HG02571 (cell line): ENCODE data around the gene TNFRSF1B.

Experiments
- ATAC-seq: cut with Tn5 transposase; IDR thresholded peaks from one replicate; pipeline ENCODE4 v1.9.1; 2021; ENCODE audit warnings: mild to moderate bottlenecking, moderate library complexity; ENCODE audit not compliant: unreplicated experiment

The TNFRSF1B gene

DNA sequence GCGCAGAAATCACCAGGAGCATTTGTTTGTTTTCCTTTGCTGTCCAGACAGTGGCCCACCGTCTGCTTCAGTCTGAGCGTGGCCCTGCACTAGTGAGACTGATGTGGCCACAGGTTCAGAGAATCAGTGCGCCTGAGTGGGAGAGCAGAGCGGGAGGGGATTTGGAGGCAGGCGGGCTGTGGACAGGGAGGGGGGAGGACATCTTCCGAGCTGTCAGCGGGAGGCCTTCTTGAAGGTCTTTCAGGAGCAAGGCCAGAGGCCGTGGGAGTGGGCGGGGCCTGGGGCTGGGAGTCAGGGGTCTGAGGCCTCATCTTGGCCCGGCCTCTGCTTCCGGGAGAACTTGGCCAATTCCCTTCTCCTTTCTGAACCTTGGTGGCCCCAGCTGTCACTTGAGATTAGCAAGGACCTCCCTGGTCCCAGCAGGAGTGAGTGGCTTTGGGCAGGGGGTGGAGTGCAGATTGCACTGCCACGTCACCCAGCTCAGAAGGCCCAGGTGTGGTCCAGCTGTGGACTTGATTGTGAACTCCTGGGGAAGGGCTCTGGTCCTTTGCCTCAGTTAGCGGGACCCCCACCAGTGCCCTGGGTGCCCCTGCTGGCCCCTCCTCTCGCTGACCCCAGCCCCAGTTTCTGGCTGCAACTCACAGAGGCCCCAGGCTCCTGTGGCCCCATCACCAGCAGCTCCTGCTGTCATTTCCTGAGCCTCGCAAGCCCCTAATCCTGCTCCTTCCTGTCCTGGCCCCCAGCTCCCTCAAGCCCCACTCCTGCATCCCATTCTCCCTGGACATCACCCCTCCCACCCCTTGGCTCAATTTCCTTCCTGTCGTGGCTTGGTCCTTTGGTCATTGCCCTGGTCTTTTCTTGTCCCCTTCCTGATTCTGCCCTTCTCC lies 8.4 kb downstream of the TNFRSF1B start:
- no peak for ATAC-seq

DNA sequence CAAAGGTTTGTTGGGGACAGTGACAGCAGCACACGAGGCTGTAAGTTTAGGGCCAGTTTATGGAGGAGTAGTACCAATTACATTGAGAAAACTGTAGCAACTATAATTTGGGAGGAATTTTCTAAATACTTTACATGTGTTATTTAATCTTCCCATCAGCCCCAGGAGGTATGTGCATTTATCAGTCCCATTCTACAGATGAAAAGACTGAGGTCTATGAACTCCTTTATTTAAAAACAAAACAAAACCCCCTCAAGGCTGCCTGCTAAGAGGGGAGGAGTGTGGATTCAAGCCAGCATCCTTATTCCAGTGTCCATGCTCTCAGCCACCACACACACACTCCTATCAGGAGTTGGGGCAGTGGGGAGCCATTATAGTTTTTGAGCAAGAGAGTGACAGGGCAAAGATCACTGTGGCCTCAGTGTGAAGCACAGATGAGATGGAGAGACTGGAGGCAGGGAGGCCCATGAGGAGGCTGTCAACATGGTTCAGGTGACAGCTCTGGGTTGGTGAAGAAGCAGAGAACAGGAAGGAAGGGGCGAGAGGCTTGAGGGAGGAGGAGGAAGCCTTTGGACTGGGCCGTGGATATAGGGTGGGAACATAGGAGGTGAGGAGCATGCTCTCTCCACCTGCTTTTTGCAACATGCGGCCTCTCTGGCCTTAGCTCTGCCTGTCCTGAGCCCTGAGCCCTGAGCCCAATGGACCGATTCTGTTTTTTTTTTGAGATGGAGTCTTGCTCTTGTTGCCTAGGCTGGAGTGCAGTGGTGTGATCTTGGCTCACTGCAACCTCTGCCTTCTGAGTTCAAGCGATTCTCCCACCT lies 9.7 kb downstream of the TNFRSF1B start:
- no peak for ATAC-seq

DNA sequence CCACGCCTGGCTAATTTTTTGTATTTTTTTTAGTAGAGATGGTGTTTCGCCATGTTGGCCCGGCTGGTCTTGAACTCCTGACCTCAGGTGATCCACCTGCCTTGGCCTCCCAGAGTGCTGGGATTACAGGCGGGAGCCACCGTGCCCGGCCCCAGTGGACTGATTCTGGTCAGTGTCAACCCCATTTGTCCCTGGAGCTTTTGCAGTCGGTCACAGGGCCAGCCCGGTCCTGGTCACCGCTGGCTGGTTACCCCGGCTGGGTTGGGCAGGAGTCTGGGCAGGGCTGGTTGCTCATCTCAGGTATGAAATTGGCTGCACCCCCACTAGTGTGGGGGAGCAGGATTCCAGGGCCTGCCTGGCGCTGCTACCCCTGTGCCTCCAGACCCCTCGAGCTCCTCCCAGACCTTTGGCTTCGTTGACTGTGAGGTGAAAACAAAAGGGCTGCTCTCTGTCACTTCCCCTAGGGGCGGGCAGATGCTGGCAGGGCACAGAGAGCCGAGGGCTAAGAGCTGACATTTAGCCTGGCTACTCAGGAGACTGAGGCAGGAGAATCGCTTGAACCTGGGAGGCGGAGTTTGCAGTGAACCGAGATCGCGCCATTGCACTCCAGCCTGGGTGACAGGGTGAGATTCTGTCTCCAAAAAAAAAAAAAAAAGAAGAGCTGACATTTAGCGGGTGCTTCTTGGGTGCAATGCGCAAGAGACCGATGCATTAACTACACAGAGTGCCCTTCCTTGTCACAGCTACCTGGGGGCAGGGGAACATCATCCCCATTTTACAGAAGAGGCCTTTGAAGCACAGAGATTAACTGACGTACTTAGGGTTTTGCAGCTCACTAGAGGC lies 10.6 kb downstream of the TNFRSF1B start:
- no peak for ATAC-seq

DNA sequence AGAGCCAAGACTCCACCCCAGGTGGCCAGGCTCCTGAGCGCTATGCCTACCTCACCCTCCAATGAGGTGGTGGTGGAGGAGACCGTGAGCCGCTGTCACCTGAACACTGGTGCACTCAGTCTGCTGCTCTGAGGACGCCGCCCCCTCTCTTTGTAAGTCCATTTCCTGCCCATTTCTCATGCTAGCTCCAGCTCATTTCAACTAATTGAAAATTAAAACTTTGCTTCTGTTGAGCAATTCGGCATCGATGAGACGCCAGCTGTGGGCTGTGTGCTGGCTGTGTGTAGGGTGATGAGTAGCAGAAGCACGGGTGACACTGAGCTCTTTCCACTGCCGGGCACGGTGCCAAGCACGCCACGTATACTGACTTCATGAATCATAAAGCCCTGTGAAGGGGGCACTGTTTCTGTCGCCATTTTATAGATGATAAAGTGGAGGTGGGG lies 11.2 kb downstream of the TNFRSF1B start:
- ATAC-seq = no peak

DNA sequence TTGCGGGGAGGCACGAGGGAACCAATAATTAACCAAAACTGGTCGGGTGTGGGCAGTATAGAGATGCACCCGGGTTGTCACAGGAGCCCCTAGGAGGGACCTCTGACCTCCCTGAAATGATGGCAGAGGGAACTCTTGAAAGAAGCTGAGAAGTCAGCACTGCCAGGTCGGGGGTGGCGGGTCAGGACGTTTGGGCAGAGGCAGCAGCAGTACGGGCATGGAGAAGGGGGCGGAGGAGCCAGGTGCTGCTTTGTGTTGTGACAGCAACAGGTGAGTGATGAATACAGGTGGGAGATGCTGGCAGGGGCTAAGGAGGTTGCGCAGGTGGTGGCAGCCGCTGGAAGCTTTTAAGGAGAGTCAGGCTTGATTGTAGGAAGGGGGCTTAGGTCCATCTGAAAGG lies 11.7 kb downstream of the TNFRSF1B start:
- ATAC-seq = no peak

DNA sequence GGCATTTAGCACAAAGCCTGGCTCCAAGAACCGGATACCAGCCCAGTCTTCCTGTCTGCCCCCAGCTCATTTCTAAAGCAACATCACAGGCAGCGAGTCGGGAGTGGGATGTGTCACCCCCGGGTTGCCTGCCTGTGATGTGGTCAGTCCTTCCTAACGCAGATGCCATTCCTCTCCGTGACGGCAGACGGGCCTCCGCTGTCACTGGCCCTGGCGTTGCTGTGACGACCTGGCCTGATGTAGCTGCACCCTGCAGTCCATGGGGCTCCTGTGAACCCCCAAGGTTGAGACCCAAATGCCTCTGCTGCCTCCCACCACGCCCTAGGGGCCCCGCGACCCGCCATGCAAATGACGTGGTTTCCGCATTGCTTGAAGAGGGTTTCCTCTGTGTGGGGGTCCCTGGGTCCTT lies 12.3 kb downstream of the TNFRSF1B start:
- no peak for ATAC-seq

DNA sequence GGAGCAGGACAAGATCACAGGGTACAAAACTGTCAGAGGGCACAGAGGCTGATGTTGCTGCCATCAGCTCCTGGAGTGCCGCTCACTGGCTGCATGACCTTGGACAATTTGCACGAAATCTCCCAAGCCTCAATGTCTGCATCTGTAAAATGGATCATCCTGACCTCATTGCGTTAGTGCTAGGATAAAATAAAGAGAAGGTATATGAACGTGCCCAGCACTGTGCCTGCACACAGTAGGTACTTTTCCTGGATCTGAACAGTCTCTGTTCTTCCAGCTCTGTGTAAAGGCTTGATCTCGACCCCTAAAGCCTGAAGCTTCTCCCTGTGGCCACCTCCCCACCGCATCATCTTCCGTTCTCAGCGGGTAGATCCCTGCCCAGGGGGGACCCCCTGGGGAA lies 12.9 kb downstream of the TNFRSF1B start:
- no peak for ATAC-seq

DNA sequence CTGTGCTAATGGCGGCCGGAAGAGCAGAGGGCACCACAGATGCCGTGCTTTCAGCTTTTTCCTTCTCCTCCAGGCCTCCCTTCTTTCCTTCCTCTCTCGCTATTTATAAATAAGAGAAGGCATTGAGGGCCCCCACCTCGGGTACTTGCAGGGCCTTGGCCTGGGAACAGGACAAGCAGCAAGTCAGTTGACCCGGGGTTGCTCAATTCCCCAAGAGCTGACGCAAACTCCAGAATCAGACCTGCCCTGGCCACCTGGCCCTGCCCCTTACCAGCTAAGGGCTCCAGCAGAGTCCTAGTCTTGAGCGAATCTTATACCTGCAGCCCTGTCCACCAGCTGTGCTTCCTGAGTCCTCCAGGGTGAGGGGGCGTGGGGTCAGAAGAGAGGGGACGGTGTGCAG lies 13.5 kb downstream of the TNFRSF1B start:
- ATAC-seq = no peak

DNA sequence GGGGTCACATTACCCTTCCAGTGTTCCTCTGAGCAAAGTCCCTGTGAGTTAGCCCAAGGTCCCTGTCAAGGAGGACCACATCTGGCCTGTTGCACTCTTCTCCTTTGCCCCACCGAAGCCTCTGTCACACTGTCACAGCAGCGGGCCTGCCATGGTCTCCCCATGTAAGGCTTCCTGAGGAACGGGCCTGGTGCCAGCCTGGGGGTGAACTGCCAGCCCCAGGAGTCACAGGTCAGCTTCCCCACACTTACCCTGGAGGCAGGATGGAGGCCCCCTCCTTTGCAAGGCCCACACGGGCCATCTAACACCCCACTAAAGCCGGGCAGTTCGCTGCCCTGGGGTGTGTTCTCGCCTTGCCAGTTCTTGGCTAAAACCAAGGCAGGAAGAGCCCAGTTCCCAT lies 14.1 kb downstream of the TNFRSF1B start:
- no peak for ATAC-seq

DNA sequence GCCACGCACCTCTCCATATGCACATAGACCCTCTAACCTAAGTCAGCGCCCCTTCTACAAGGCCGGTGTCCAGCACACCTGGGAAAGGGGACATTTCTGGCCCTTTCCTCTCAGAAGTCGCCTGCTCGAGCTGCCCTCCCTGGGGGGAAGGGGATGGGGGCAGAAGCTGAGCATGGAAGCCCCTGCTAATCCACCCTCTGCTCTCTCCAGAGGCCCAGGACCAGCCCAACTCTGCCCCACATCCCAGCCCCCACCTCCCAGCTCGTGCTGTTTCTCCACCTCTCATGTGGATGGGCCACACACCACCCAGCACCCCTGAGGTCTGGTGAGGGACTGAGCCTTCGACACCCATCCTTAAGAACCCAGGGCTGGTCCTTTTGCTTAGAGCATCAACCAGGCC lies 14.8 kb downstream of the TNFRSF1B start:
- ATAC-seq = no peak

DNA sequence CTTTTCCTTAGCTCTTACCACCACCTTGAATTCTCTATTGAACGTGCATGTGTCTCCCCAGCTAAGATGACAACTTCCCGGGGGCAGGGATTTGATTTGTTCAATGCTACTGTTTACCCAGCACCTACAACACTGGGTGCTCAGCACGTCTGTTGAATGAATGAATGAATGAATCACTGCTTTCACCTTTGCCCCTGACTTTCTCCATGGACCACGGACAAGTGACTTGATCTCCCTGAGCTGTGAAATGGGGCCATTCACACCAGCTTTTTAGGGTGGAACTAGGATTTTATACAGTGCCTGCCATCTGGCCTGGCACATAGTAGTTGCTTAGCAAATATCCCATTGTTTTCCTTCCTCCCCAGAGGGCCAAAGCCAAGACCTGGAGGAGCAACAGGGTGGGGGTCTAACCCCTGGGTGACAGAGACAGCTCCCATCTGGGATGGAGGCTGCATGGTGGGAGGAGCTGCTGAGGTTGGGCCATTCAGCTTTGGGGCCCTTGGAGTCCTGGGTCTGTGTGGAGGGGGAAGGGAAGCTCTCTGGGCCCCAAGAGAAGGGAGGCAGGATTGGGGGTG lies 15.7 kb downstream of the TNFRSF1B start:
- ATAC-seq = no peak

DNA sequence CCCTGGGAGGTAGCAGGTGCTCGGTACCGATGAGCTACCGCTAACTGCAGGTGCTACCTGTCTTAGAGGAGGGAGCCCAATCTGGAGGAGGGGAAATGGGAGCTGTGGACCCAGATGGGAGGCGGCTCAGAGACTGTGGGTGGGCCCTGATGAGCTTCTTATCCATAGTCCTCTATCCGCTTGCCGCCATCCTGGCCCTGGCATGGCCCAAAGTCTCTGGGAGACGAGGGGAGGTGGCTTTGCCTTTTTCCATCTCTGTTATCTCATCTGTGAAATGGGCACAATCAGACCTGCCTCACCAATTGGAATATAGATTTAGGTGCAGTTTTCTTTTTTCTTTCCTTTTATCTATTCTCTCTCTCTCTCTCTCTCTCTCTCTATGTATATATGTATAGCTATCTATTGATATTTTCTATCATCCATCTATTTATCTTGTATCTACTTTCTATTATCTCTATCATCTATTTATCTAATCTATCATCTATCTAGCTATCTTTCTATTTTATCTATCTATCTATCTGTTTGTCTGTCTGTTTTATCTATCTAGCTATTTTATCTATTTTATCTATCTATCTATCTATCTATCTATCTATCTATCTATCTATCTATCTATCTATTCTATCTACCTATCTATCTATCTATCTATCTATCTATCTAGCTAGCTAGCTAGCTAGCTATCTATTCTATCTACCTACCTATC lies 16.5 kb downstream of the TNFRSF1B start:
- ATAC-seq = no peak

DNA sequence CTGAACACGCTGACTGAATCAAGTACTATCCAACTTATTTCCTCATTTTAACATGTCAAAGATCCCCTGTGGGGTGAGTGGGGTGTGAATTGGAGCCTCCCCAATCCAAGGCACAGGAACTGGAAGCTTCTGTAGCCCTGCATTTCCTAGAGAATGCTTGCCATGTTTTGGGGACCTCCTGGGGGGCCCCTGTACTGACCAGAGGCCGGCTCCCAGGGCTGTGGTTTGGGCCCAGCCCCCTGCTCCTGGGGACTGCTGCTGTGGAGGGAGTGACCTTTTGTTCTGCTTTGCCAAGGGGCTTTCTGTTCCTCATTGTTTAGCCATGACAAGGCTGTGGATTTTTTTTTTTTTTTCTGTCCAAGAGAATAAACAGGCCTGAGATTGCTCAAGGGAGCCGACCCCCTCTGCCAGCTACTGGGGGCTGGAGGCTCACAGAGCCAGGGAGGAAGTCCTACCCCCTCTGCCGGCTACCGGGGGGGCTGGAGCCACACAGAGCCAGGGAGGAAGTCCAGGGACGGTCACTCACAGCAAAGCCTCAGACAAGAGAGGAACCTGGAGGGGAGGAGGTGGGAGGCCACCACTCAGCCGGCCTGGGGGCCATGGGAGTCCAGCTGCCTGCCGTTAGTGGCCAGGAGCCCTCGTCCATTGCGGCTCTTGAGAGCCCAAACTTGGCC lies 17.4 kb downstream of the TNFRSF1B start:
- ATAC-seq = no peak

DNA sequence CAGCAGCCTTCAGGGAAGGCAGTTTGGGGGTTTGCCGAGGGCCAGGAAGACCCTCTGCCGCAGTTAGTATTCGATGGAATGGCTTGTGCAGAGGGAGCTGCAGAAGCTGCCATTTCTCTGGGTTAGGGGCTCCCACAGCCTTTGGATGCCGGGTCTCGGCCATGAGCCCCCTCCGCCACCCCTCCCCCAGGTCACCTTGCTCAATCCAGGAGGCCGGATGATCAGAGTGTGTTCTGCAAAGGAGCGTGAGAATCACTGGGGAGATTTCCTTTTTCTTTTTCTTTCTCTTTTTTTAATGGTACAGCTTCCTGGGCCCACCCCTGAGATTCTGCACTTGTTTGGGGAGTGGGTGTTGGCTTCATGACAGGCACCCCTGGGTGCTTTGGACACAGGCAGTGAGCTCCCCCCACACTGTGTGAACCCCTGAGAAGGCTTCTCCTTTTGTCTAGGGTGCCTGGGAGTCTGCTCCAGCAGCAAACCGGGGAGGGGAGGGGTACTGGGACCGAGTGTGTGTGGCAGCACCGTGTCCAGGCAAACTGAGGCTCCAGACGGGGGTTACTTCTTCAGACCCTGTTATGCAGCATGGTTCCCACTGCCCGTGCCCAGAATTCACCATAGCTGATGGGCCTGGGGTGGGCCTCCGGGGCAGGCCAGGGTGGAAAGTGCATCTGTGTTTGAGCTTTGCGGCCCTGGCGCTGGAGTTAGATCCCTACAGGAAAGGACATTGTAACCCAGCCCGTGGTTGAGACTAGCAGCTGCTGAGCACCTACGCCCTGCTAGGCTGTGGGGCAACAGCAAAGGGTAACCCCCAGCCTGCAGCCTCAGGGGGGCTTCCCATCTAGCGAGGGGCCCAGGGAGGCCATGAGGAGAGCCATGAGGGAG lies 18.5 kb downstream of the TNFRSF1B start:
- no peak for ATAC-seq

DNA sequence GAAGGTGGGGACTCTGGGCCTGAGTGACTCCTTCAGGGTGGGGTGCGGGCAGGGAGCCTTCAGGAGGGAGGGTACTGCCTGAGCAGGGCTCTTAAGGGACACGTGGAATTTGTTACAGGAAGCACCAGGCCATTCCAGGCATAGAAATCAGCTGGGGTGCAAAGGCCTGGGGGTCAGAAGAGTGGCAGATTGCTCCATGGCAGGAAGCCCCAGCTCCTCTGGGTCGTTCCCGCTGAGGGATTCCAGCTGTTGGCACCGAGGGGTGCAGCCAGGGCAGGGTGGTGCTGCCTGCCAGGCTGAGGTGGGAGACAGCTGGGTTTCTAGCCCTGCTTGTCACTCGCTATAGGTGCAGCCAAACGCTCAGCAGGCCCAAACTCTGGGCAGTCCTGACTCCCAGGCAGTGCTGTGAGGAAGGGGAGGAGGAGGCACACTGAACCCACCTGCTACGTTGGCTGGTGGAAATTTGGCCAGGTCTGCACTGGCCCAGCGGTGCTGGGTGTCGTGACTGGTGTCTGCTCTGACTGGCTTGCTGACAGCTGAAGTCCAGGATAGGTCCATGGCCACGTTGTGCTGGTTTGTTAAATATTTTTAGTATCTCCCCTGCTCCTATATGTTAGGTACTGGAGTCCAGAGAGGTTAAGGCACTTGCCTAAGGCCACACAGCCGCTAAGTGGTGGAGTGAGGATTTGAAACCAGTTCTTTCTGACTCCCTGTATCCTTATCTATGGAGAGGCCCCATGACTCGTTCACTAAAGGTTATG lies 19.3 kb downstream of the TNFRSF1B start:
- no peak for ATAC-seq

DNA sequence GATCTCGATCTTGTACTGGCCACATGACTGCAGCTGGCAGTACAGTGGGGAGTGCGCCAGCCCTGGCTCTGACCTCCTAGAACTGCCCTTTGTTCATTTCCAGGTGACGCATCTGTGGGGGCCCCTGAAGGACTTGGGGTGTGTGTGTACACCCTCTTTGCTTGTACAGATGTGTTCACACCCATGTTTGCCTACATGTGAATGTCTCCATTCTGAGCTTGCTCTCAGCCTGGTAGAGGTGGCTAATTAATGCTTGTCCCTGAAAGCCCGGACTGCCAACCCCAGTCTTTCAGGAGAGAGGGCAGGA lies 19.8 kb downstream of the TNFRSF1B start:
- ATAC-seq = no peak

DNA sequence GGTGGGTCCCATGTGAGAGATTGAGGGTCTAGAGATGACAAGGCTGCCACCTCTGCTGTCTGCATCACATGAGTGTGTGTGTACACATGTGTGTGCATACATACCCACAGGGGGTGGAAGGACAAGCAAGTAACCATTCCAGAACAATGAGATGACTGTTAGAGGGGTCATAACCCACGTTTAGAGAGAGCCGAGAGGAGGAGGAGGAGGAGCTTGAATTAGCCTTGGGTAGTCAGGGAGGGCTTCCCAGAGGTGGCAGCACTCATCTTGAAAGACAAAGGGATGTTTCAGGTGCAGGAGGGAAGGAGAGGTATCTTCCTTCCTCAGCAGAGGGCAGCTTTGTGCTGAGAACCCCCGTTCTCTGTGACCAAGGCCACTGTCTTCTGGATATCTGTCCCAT lies 21.3 kb downstream of the TNFRSF1B start:
- ATAC-seq = no peak

DNA sequence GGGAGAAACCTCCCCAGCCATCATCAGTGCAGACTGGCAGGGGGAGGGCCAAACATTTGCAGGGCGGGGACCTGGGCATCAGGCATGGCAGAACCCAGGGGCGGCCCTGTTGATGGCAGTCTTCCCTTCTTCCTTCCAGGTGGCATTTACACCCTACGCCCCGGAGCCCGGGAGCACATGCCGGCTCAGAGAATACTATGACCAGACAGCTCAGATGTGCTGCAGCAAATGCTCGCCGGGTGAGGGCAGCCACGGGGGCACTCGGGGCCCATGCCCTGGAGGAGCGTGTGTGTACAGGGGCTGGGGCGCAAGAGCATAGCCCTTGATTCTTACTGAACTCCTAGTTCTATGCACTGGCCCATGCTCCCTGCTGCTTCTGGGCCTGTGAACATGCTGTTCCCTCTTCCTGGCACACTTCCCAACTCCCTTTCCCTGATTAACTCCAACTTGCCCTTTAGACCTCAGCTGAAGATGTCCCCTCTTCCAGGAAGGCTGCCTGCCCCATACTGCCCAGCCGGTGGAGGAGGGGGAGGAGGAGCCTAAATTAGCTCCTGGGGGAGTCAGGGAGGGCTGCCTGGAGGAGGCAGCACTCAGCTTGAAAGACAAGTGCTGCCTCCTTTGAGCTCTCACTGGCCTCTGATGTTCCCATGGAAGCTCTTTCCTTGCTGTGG lies 22.0 kb downstream of the TNFRSF1B start:
- ATAC-seq = no peak
